Measurements from ENCODE around the gene OR8B2.
A peak's percentile ranks its signal among the peaks of the same experiment; 100 is the strongest.

Gene OR8B2

GRCh38 chr11:124384399-124384798, at the start of gene OR8B2:
OR8B2 (minus strand) TSS chr11:124384499; CDS start chr11:124383343, 1,156 bp downstream.
- Histone ChIP-seq H3K36me3 (ENCODE audit: control insufficient read depth, insufficient read depth, low read length) (no peaks in the 10 kb centered on the region), H3K27me3 (replicated peaks; ENCODE audit: control insufficient read depth, insufficient read depth, low read length) (no peaks in the 10 kb centered on the region), H3K4me3 (replicated peaks; ENCODE audit: low read depth, low read length) (no peak within 1 kb of the TSS)
- no peak for DNase-seq (ENCODE audit: extremely low read depth, insufficient read length)
- no peak for TF ChIP-seq CTCF (IDR thresholded peaks at IDR 0.05; ENCODE audit: insufficient read depth, low read length, poor library complexity, severe bottlenecking)

- Histone ChIP-seq H3K36me3 (ENCODE audit: control insufficient read depth, insufficient read depth, low read length) (no peaks in the 10 kb centered on the region), H3K27me3 (replicated peaks; ENCODE audit: control insufficient read depth, insufficient read depth, low read length) (no peaks in the 10 kb centered on the region; the same call in 1 of the 2 replicates), H3K4me3 (replicated peaks; ENCODE audit: low read depth, low read length) (no peak overlapping the region)
- no peak for TF ChIP-seq CTCF (IDR thresholded peaks at IDR 0.05; ENCODE audit: insufficient read depth, low read length, poor library complexity, severe bottlenecking)
- no peak for DNase-seq (ENCODE audit: extremely low read depth, insufficient read length)
Measured at GRCh38 chr11:124429599-124429998, 45.3 kb upstream of the OR8B2 start.

- no peak for TF ChIP-seq CTCF (IDR thresholded peaks at IDR 0.05; ENCODE audit: insufficient read depth, low read length, poor library complexity, severe bottlenecking)
- DNase-seq (ENCODE audit: extremely low read depth, insufficient read length): no peak
- no peaks in the 10 kb centered on the region; the same call in none of the 2 replicates for H3K27me3 ChIP-seq (replicated peaks; ENCODE audit: control insufficient read depth, insufficient read depth, low read length)
- H3K36me3 ChIP-seq (ENCODE audit: control insufficient read depth, insufficient read depth, low read length): no peaks in the 10 kb centered on the region
- H3K4me3 ChIP-seq (replicated peaks; ENCODE audit: low read depth, low read length): no peak within 1 kb of the TSS
Measured at GRCh38 chr11:124424384-124424921, 40.2 kb upstream of the OR8B2 start, which contains the start of gene OR8B4. OR8B4 (minus strand) TSS chr11:124424871; CDS start chr11:124424871, 0 bp downstream.

GRCh38 chr11:124421043-124421442, 36.7 kb upstream of the OR8B2 start:
- DNase-seq (ENCODE audit: extremely low read depth, insufficient read length): no peak
- Histone ChIP-seq H3K36me3 (ENCODE audit: control insufficient read depth, insufficient read depth, low read length) (no peaks in the 10 kb centered on the region), H3K4me3 (replicated peaks; ENCODE audit: low read depth, low read length) (no peak overlapping the region), H3K27me3 (replicated peaks; ENCODE audit: control insufficient read depth, insufficient read depth, low read length) (no peaks in the 10 kb centered on the region; the same call in none of the 2 replicates)
- TF ChIP-seq CTCF (IDR thresholded peaks at IDR 0.05; ENCODE audit: insufficient read depth, low read length, poor library complexity, severe bottlenecking): no peak

GRCh38 chr11:124415356-124415923, 31.1 kb upstream of the OR8B2 start:
- no peak for DNase-seq (ENCODE audit: extremely low read depth, insufficient read length)
- TF ChIP-seq CTCF (IDR thresholded peaks at IDR 0.05; ENCODE audit: insufficient read depth, low read length, poor library complexity, severe bottlenecking): peak; percentile 57

More at GRCh38 chr11:124415356-124415923, 31.1 kb upstream of the OR8B2 start:
- Histone ChIP-seq H3K4me3 (replicated peaks; ENCODE audit: low read depth, low read length) (no peak overlapping the region), H3K36me3 (ENCODE audit: control insufficient read depth, insufficient read depth, low read length) (no peaks in the 10 kb centered on the region), H3K27me3 (replicated peaks; ENCODE audit: control insufficient read depth, insufficient read depth, low read length) (no peaks in the 10 kb centered on the region)

Data from GM06990 (cell line).